Epithelial cell of esophagus (primary cell): ENCODE measurements around the gene PRIMA1.

Experiments
- DNase-seq: peaks from one replicate; pipeline ENCODE4 v3.0.0; 2010; ENCODE audit warnings: low read depth
- H3K4me3 ChIP-seq: 2 replicates; pipeline ENCODE4 v1.5.1; 2011; ENCODE audit warnings: mild to moderate bottlenecking, low read length, control low read depth
- TF ChIP-seq, protein P1 (sequence below): IDR thresholded peaks from 2 replicates; pipeline ENCODE4 v1.5.1; 2011; ENCODE audit warnings: low read depth, mild to moderate bottlenecking, low read length, control low read depth, inconsistent platforms; ENCODE audit not compliant: insufficient read depth; ENCODE audit errors: missing control alignments

The PRIMA1 gene

DNA sequence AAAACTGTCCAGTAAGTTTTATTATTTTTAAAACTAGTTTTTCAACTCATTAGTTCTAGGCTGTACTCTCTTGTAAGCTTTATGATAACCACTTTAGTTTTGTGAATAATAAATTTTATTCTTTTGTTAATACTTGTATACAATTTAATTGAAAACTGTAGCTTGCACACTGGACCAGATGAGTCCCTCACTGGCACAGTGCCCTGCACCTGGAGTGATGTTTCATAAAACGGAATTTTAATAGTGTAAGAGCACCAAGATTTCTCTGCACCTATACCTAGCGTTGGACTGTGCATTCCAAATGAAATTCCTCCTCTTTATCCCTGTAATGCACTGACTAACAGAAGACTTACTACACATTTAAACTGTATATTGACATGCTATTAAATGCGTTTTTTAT lies 80.8 kb downstream of the PRIMA1 start:
- no peak overlapping the region for H3K4me3 ChIP-seq
- TF ChIP-seq, protein P1, sequence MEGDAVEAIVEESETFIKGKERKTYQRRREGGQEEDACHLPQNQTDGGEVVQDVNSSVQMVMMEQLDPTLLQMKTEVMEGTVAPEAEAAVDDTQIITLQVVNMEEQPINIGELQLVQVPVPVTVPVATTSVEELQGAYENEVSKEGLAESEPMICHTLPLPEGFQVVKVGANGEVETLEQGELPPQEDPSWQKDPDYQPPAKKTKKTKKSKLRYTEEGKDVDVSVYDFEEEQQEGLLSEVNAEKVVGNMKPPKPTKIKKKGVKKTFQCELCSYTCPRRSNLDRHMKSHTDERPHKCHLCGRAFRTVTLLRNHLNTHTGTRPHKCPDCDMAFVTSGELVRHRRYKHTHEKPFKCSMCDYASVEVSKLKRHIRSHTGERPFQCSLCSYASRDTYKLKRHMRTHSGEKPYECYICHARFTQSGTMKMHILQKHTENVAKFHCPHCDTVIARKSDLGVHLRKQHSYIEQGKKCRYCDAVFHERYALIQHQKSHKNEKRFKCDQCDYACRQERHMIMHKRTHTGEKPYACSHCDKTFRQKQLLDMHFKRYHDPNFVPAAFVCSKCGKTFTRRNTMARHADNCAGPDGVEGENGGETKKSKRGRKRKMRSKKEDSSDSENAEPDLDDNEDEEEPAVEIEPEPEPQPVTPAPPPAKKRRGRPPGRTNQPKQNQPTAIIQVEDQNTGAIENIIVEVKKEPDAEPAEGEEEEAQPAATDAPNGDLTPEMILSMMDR, result no peak
- no peak for DNase-seq

DNA sequence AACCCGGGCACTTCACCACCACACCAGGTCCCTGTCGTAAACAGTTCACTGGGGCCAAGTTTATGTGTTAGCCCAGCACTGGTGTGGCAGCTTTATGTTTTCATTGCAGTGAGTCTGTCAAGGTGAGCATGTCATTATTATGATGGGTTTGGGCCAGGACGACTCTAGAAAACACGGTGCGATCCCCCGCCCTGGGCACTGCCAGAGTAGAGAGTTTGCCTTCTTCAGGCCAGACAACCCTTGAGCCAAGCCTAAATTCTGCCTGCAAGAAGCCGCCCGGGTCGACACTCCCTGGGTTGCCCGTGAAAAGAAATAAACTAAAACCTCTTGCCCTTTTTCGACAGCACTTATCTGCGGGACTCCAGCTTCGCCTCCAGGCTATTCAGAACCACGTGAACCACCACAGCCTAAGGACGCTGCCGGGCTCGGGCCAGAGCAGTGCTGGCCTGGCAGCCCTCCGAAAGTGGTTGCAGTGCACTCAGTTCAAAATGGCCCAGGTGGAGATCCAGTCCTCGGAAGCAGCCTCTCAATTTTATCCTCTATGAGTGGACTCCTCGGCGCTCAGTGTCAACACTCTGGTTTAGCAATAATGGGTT lies 81.8 kb downstream of the PRIMA1 start:
- DNase-seq, result no peak
- TF ChIP-seq, protein P1, result no peak
- H3K4me3 ChIP-seq, result no peak overlapping the region

DNA sequence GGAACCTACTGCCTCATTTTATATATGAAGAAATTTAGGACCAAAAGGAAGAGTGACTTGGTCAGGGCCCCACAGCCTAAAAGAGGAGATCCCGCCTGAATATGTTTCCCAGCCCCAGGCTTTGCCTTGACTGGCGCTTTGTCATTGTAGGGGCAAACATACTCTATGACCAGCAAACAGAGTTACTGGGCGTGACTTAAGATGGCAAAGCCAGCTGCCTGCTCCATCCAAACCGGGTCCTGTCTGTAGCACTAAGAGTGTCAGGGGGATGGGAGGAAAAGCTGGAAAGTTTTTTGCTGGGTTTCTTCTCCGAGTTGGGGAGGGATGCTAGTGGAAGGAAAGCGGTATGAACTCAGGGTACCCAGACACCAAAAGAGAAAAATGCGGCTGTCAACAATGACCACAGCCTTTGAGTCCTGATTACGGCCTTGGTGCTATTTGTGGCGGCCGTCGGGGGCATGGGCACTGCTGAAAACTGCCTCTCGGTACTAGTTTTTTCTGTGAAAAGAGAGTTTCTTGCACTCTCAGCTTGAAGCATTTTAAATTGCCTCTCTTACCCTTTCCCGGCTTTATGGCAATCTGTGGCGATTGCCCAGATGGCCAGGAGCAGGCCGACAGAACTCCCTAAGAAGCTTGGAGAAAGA lies 82.7 kb downstream of the PRIMA1 start:
- TF ChIP-seq, protein P1, result no peak
- DNase-seq, result no peak
- no peak overlapping the region for H3K4me3 ChIP-seq

DNA sequence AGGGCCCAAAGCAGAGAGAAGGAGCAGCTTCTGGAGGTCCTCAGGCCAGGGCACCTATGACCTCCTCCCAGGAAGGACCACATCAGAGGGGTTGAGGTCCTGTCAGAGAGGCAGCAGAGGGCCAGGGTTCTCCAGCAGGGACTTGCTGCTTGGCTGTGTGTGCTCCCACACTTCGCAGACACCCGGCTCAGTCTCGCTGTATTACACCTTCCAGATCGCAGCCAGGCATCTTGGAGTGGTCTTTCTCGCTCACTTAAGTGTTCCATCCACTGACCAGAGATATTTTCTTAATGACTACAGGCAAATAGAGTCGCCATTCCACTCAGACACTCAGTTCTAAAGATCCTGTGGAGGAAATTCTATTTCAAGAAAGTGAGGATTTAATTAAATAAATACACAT lies 84.3 kb downstream of the PRIMA1 start:
- DNase-seq, result no peak
- TF ChIP-seq, protein P1, result no peak
- no peak overlapping the region for H3K4me3 ChIP-seq

DNA sequence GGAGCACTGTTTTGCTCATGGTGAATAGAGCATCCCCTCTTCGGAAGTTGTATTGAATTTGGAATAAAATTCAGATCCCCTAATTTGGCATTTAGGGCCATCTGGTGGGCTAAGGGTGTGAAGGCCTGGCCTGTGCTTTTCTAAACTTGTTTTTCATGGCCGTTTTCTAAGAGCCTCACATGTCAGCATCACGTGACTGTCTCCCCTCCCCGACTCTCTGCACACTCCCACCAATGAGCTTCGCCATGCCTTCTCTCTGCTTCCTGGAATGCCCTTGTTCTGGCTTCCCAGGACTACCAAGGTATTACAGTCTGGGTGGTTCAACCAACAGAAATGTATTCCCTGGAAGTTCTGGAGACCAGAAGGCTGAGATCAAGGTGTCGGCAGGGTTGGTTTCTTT lies 85.3 kb downstream of the PRIMA1 start:
- no peak for DNase-seq
- no peak overlapping the region for H3K4me3 ChIP-seq
- TF ChIP-seq, protein P1, result no peak

DNA sequence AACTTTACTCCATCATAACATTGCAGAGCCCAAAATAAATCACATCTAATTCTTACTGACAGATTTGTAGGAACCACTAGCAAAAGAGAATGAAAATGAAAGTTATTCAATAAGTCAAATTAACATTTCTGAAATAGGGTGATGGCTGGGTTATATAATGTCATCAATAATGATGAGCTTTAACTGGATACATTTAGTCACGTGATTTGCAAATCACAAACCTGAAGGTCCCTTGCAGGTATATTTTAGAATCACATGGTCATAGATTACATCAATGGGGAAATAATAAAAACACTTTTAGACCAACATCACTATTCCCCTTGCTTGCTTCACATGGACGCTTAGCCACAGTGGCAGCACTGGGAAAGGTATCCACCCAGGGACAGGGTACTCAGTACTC lies 86.7 kb downstream of the PRIMA1 start:
- H3K4me3 ChIP-seq, result no peak overlapping the region
- DNase-seq, result no peak
- TF ChIP-seq, protein P1, result no peak

DNA sequence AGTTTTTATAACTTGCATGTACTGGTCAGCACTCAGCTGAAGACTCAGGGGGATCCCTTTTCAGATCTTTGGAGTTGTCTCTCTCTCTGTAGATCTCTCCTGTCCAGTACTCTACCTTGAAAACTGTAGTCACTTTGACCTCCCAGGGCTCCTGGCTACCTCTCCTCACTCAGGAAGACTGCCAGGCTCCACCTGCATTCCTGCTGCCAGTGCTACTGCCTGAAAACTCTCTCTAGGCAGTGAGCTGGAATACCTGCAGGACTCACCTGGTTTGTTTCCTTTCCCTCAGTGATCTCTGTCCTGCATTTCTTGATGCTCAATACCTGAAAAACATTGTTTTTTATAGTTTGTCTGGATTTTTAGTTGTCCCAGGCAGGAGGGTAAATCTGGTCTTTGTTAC lies 87.4 kb downstream of the PRIMA1 start:
- TF ChIP-seq, protein P1, result no peak
- H3K4me3 ChIP-seq, result no peak overlapping the region
- no peak for DNase-seq
